ENCODE measurements around the gene SHISAL2A.

SHISAL2A gene

DNA sequence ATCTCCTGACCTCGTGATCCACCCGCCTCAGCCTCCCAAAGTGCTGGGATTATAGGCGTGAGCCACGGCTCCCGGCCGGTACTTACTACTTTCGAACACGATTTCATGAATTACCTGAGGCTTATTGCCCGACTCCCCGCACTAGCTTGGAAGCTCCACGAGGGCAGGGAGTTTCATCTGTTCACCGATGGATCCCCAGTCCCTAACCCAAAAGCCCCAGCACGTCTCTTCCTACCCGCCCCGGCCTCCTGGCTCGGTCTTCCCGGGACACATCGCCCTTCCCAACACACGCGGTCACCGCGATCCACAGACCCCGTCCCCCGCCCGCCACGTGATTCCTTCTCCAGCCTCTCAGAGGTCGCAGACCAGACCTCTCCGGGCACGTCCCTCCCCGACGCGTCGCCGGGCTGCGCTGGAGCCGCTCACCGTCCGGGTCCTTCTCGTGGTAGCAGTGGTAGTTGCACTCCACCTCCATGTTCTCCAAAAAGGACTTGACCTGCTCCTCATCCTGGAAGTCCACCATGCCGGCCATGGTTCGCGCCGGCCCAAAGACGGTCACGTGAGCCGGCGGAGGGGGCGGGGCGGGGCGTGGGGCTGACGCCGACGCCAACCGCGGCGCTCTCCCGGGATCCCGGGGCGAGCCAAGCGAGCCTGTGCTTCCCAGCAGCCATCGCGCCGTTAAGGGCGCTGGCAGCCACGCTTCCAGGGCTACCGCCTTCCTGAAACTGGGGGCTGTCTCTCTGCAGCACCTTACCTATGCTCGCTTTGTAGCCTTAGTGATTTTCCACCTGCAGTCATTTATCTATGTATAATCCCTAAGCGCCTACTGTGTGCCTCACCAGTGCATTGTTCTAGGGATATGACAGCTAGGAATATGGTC lies 65.1 kb downstream of the SHISAL2A start, which contains the start of gene COA7:
TSS of gene COA7 (minus strand) at position 553 of the 880 bp plus-strand sequence. CDS start at position 532, 21 bp downstream.
- Histone ChIP-seq H3K4me1 (ENCODE audit: control insufficient read depth, insufficient read depth, low read length) (no peaks in the 10 kb centered on the region), H3K27me3 (ENCODE audit: control insufficient read depth, insufficient read depth, low read length, poor library complexity, severe bottlenecking) (no peaks in the 10 kb centered on the region), H3K36me3 (ENCODE audit: control insufficient read depth, insufficient read depth, low read length) (peaks cover 1% of the 10 kb centered on the region), H3K27ac (ENCODE audit: insufficient read depth, low read depth, low read length, poor library complexity, severe bottlenecking) (no peak within 1 kb of the TSS), H3K9me3 (ENCODE audit: control insufficient read depth, low read length) (no peaks in the 10 kb centered on the region), H3K4me3 (ENCODE audit: insufficient read depth, low read depth, low read length) (peak within 1 kb of the TSS; percentile 63)
- 3 to 4% methylated on average over 68 of the region's 68 CpGs for WGBS, 2 experiments

DNA sequence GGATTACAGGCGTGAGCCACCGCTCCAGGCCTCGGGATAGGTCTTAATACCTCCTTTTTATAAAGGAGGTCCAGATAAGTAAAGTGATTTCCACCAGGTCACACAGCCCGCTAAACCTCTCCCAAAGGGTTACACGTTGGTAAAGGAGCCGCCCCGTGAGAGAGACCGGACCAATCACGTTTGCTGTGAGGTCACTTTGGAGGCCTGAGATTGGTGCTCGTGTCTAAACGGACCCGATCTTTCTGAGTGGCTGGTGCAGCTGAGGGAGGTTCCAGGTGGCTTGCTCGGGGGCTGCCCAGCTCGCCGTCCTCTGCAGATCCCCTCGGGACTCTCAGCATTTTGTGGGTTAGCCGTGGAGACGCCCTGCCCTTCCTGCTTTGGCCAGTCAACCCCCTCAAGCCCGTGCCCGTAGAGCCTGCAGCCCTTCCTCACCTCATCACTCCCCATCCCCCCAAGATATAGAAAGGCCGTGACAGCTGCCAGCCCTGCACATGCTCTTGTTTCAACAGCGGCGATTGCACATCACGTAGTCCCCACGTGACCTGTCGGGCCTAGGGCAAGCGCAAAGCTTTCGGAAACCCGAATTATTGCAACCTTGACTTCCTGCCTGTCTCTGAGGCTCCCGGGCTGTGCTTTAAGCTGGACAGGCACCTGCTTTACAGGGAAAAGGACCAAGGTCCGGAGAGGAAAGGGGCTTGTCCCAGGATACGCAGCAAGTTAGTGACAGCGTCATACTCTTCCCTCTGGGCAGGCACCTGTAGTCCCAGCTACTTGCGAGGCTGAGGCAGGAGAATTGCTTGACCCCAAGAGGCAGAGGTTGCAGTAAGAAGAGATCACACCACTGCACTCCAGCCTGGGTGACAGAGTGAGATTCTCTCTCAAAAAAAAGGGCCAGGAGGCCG lies 70.2 kb downstream of the SHISAL2A start:
- peak overlapping the region; percentile 43 for H3K4me3 ChIP-seq (ENCODE audit: insufficient read depth, low read depth, low read length)
- H3K27ac ChIP-seq (ENCODE audit: insufficient read depth, low read depth, low read length, poor library complexity, severe bottlenecking), result no peak overlapping the region
- H3K9me3 ChIP-seq (ENCODE audit: control insufficient read depth, low read length), result no peaks in the 10 kb centered on the region
- 5% methylated on average over 35 of the region's 35 CpGs for WGBS, 2 experiments
- no peaks in the 10 kb centered on the region for H3K36me3 ChIP-seq (ENCODE audit: control insufficient read depth, insufficient read depth, low read length)
- no peaks in the 10 kb centered on the region for H3K27me3 ChIP-seq (ENCODE audit: control insufficient read depth, insufficient read depth, low read length, poor library complexity, severe bottlenecking)
- no peaks in the 10 kb centered on the region for H3K4me1 ChIP-seq (ENCODE audit: control insufficient read depth, insufficient read depth, low read length)

DNA sequence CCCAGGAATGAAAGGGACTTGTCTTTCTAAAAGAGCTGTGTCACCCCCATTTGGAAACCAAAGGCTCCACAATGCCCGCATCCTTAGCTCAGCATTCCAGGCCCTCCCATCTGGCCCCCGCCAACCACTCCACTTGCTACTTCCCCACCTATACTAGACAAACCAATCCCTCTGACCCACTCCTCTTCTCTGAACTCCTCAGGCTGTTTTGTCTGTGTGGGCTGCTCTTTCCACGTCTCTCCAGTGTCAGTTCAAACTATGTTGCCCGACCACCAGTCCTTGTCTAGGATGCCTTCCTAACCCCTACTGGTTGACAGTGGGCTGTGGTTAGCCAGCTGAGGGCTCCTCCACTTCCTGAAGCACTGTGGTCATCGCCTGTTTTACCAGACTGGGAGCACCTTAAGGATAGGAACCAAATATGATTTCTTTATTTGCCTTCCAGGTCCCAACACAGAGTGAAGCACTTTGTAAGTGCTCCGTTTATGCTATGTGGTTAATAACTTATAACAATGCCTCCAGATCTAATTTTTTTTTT lies 73.2 kb downstream of the SHISAL2A start:
- Histone ChIP-seq H3K27me3 (ENCODE audit: control insufficient read depth, insufficient read depth, low read length, poor library complexity, severe bottlenecking) (no peaks in the 10 kb centered on the region), H3K4me1 (ENCODE audit: control insufficient read depth, insufficient read depth, low read length) (no peaks in the 10 kb centered on the region)
- 80 to 87% methylated on average over 4 to 5 of the region's 6 CpGs for WGBS, 2 experiments

More for the DNA sequence above, 73.2 kb downstream of the SHISAL2A start:
- no peaks in the 10 kb centered on the region for H3K9me3 ChIP-seq (ENCODE audit: control insufficient read depth, low read length)
- H3K27ac ChIP-seq (ENCODE audit: insufficient read depth, low read depth, low read length, poor library complexity, severe bottlenecking), result no peak overlapping the region
- no peak overlapping the region for H3K4me3 ChIP-seq (ENCODE audit: insufficient read depth, low read depth, low read length)
- no peaks in the 10 kb centered on the region for H3K36me3 ChIP-seq (ENCODE audit: control insufficient read depth, insufficient read depth, low read length)

All from ectodermal cell (in vitro differentiated cells).